HG03039 (cell line): ENCODE results near the gene IQCM.

Experiments used
- ATAC-seq: cut with Tn5 transposase; IDR thresholded peaks from one replicate; pipeline ENCODE4 v1.9.1; 2021; ENCODE audit warnings: mild to moderate bottlenecking, moderate library complexity; ENCODE audit not compliant: unreplicated experiment

The IQCM gene, protein sequence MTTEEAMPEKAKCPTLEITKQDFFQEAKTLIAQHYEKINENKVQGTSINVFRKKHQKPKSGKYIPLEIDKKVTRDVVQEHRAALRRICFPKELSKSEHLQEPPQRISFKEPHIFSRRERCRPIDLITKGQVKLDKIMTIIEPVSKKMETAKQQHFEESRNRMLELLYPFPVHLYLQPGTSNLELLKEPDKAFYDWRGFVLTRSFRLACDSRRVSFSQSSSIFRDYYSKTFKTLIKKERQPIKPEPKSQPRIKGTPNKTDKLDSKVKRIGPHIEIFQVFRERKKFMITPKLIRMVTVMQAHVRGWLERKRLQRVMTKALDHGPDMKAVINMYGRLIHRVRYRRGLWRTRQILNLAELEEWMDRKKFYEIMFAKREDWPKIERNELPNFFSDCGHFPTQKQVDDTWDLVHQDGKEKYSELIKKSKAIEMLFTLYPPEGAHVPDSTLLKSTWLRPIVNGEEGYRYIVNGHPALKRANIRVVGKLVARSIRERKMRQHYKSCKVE

DNA sequence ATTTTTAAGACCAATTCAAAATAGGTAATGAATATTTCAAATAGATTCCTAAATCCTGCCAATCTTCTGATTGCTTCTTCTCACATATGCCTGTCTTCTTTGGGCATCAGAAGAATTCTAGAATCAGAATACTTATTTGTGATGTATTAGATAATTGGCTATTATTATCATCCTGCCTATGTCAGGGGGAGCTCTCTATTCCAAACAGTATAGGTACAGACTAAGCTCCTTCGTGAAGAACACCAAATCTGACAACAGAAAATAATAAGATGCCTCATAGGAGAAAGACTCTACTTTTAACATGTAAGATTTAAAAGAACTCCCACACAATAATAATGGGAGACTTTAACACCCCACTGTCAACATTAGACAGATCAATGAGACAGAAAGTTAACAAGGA, at the start of gene IQCM:
TSS of gene IQCM (minus strand) at position 101 of the 400 bp plus-strand sequence. CDS start 73,152 bp downstream, outside the sequence.
- no peak for ATAC-seq

GRCh38 chr4:149857446-149857845, 41.8 kb upstream of the IQCM start:
- no peak for ATAC-seq

GRCh38 chr4:149845743-149846142, 30.1 kb upstream of the IQCM start:
- ATAC-seq: no peak

GRCh38 chr4:149841686-149842085, 26.0 kb upstream of the IQCM start:
- ATAC-seq: no peak

GRCh38 chr4:149838036-149838435, 22.4 kb upstream of the IQCM start:
- ATAC-seq: no peak

DNA sequence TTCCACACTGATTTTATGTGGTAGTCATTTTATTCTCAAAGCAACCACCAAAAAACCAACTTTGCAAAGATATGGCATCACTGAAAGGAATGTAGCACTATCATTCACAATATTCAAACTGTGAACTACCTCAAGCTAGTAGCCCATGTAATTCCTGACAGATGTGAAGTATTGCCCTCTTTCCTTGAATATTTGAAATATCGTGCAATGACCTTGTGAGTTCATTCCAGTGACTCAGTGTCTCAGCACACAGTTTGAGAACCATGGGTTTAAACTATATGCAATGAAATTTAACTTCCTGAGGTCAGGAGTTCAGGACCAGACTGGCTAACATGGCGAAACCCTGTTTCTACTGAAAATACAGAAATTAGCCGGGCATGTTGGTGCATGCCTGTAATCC, 20.9 kb upstream of the IQCM start:
- ATAC-seq: no peak

- no peak for ATAC-seq
These were observed 19.6 kb upstream of the IQCM start for GRCh38 chr4:149835280-149835679.

DNA sequence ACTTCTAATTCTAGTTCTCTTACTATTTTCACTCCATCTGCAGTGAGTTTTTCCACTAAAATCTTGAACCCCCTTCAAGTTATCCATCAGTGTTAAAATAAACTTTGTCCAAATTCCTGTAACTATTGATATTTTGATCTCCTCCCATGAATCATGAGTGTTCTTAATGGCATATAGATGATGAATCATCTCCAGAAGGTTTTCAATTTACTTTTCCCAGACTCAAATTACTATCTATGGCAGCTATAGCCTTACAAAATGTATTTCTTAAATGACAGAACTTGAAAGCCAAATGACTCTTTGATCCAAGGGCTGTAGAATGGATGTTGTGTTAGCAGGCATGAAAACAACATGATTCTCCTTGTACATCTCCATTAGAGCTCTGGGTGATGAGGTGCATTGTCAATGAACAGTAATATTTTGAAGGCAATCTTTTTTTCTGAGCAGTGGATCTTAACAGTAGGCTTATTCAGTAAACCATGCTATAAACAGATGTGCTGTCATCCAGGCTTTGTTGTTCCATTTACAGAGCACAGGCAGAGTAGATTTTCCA, 16.1 kb upstream of the IQCM start:
- no peak for ATAC-seq

DNA sequence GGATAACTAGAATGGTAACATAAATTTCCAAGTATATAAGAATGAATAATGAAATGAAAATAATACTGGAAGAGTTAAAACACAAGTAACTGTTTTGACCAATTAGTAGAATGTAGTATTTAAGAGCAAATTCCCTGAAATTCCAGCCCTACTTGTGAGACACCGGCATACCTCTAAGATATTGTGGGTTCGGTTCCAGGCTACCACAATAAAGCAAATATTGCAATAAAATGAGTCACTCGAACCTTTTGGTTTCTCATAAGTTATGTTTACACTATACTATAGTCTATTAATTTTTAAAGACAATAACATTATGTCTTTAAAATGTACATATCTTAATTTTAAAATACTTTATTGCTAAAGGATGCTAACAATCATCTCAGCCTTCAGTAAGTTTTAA, 15.2 kb upstream of the IQCM start:
- no peak for ATAC-seq

DNA sequence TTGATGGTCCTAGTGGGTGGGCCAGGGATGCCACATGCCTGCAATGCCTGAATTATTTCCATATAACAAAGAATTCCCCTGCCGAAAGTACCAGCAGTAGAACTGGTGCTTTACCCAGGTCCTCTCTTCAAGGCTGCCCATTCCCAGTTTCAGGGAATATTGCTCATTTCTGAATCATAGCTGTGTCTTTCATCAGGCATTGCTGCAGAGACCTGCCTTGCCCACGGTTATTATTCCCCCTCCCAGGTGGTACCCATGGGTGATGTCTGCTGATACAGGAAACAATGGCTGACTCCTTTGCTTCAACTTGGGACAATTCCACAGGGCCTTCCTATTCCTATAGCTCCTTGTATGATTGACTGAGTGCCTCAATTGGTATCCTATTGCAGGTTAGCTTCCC, 9.7 kb upstream of the IQCM start:
- no peak for ATAC-seq

- no peak for ATAC-seq
These were observed 8.2 kb upstream of the IQCM start for GRCh38 chr4:149823769-149824221.

DNA sequence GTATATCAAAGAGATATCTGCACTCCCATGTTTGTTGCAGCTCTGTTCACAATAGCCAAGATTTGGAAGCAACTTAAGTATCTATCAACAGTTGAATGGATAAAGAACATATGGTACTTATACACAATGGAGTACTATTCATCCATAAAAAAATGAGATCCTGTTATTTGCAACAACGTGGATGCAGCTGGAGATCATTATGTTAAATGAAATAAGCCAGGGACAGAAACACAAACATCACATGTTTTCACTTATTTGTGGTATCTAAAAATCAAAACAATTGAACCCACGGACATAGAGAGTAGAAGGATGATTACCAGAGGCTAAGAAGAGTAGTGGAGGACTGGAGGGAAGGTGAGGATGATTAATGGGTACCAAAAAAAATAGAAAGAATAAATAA, 14.2 kb downstream of the IQCM start:
- ATAC-seq: no peak

DNA sequence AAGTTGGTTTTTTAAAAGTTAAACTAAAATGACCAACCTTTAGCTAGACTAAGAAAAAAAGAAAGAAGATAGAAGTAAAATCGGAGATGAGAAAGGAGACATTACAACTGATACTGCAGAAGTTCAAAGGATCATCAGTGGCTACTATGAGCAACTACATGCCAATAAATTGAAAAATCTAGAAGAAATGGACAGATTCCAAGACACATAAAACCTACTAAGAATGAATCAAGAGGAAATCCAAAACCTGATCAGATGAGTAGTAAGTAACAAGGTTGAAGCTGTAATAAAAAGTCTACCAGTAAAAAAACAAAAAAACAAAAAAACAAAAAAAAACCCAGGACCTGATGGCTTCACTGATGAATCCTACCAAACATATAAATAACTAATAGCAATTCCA, 16.1 kb downstream of the IQCM start:
- ATAC-seq: no peak

GRCh38 chr4:149796381-149796780, 19.3 kb downstream of the IQCM start:
- ATAC-seq: no peak

DNA sequence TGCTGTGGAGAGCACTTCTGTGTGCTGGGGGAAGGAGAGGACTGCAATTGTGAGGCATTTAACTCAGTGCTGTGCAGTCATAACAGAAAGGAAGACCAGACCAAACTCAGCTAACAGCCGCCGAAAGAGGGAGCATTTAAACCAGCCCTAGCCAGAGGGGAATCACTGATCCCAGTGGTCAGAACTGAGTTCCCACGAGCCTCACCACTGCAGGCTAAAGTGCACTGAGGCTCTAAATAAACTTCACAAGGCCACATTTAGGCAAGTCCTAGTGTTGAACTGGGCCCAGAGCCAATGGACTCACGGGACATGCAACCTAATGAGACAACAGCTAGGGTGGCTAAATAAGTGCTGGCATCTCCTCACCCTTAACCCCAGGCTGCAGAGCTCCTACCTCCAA, 20.4 kb downstream of the IQCM start:
- ATAC-seq: no peak

DNA sequence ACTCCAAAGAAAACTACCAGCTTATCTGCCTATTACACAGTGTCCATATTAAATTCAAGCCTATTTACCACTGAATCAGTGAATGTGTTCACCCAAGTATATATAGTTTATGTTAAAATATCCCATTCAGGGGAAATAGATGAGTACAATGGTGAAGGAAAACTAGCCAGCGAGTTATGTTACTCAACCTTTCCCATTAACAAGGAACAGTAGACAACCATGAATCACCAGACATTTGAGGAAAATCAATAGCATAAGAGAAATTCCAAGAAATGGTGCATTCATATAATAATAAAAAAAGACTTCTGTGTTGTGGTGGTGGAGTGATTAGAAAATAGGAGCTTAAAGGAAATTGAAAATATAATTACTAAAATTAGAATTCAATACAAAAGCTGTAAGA, 21.3 kb downstream of the IQCM start:
- no peak for ATAC-seq

GRCh38 chr4:149793459-149793858, 22.2 kb downstream of the IQCM start:
- no peak for ATAC-seq

DNA sequence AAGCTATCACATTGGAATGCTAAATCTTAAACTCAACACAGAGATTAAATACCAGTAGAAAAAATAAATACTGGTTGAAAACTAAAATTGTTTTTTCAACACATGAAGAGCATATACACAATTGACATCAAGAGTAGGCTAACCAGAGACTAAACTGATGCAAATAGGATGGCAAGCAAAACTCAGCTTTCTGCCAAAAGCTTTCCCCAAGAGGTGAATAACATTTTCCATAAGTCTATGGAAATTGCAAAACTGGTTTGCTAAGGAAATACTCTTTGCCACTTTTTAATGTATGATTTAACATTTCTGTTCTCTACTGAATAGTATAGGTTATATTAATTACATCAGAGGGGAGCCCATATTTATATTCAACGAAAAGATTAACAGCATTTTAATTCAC, 23.8 kb downstream of the IQCM start:
- no peak for ATAC-seq

- ATAC-seq: no peak
These were observed 25.3 kb downstream of the IQCM start for GRCh38 chr4:149790172-149790907.

DNA sequence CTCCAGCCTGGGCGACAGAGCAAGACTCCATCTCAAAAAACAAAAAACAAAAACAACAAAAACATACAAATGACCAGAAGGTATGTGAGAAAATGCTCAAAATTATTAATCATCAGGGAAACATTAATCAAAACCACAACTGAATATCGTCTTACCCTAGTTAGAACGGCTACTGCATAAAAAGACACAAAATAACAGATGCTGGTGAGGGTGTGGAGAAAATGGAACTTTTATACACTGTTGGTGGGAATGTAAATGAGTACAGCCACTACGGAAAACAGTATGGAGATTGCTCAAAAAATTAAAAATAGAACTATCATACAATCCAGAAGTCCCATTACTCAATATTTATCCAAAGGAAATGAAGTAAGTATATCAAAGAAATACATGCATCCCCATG, 27.3 kb downstream of the IQCM start:
- ATAC-seq: no peak

DNA sequence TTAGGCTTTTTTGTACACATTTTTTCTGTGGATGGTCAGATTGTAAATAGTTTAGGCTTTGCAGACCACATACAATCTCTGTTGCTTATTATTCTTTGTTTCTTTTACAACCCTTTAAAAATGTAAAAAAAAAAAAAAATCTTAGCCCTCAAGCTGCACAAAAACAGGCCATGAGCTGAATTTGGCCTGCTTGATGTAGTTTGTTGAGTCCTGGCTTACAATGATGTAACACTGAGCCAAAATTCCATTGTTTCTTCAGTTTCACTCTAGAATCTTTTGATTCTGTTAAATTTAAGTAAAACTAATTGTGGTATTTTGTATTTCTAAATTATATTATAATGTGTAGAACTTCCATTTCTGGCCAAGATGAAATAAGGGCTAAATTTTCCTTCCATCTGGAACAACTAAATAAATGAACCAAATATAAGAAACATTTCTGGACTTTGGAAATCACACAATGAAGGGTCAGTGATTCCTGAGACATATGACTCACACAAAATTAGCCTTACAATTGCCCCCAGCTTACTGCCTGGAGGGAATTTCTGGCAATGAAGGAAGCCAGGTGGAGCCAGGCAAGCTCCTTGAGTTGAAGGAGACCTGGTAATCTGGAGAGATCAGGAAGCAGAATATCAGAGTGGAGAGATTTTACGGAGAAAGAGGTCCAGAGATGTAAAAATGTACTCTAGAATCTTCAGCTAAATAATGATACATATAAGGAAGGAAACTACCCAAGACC, 29.8 kb downstream of the IQCM start:
- ATAC-seq: no peak
